GM04504 (cell line): ENCODE data around the gene DEGS2.

Experiments used
- DNase-seq: peaks from one replicate; pipeline ENCODE4 v3.0.0-alpha.2; 2012; ENCODE audit warnings: low read depth

Gene DEGS2

DNA sequence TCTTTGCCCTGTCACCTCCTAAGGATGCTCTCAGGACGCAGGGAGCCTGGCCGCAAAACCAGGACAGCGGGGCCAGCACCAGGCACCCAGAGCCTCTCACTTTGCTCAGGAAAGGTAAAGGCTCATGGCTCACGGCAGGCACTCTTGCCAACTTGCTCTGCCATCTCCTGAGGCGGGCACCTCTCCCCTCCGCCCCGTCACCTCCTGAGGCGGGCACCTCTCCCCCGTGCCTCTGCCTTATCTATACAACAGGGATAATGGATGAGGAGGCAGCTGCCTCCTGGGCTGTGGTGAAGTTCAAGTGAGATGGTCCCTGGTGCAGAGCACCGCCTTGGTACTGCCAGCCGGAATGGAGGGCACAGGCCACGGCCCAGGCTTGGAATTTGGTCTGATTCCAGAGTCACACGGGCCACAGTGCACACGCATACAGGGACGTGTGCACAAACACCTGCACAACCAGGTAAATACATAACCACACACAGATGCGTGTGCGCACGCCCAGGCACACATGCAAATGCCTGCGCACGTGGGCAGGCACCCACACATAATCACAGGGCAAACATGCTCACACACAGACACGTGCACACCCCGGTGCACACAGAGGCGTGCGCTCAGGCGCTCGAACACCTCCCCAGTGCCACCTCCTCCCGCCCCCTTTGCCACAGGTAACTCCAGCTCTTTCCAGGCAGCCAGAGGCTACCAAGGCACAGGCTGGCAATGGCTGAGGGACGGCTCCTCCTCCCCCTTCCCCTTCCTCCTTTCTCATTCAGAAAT lies 11.6 kb downstream of the DEGS2 start:
- DNase-seq, result no peak

DNA sequence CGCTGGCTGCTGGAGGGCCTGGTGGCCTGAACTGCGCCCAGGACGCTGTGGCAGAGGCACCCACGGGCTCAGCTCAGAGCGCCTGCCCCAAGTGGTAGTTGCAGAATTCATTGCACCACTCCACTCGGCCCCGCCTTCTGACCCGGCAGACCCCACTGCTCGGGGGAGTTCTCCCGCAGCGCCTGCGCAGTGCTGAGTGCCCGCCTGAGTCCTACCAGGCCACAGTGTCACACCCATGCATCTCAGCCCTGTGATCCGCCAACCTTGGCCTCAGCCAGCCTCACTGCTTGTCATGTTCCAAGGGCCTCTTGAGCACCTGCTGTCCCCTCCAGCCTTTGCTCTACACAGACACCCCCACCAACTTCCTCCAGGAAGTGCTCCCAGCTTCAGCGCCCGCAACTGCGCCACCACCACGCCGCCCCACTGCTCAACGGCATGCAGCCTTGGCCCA lies 12.2 kb downstream of the DEGS2 start:
- no peak for DNase-seq

DNA sequence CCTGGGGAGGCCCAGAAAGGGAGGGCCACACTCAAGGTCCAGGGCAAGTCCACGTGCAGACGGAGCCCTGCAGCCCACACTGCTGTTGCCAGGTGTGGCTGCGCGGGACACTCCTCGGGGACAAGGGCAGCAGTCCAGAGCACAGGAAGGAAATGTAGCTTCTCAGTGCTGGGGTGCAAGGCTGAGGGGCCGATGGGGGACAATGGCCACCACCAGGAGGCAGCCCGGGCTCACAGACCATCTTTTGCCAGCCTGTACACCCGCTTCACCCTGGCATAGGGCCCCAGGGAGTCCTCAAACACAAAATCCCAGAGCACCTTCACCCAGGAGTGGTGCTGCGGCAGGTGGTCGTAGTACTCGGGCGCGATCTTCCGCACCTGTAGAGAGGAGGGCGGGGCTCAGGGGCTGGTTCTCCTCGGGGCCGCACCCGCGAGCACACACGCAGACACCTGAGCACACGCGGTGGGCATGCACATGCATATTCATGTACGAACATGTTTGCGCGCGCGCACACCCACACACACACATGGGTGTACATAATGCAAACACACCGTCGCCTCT lies 12.8 kb downstream of the DEGS2 start:
- no peak for DNase-seq

DNA sequence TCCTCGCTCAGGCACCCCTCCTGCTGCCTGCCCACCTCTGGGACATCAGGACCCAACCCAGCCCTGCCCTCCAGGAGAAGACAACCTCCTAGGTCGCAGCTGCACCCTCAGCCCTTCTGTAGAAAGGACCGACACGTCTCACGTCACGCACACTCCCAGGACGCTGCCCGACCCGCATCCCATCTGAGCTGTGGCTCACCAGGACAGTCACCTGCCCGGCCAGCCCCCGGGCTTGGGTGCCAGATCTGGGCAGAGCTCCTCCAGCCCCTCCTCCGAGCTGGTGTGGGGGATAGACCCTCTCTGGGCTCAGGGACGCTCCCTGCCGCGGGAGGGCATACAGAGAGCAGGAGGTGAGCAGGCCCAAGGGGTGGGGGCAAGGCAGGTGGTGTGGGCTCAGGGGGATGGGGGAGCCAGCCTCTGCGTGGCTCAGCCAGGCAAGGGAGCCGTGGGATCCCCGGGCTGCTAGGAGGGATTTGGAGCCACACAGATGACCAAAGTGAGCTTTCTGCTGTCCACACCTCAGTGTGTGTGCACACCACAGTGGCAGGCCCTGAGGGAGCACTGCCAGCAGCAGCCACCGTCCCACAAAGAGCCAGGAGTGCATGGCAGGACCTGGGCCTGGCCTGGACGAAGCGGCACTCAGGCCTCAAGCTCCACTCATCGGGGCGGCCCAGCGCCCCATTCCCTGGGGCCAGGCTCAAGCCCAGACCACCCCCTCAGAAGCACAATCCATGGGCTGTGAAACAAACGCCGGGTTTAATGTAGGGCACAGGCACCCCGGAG lies 13.6 kb downstream of the DEGS2 start:
- no peak for DNase-seq

DNA sequence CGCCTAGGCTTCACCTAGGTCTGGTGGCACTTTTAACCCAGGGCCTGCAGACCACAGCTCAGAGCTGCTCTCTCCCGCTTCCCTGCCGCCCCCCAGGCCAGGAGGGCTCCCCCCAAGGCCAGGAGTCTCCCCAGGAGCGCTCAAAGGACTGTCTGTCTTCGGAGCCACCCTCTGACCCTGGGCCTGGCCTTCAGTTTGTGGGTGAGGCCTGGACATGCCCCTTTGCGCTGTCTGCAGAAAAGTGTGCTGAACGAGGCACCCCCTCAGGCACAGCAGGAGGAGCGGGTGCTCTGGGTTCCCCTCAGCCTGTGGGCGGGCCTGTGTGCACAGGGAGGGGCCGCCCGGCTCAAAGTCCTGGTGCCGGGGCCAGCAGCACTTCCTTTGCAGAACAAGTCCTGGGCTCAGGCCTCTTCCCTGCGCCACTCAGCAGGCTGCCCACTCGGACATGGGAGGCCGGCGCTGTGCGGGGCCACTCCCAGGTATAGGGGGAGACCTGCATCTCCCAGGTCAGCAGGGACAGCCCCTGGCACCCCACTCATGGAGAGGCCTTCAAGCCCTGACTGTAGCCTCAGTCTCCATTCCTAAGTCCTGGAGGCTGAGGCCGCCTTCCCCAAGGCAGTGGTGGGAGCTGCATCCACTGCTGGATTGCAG lies 14.3 kb downstream of the DEGS2 start:
- DNase-seq, result no peak

DNA sequence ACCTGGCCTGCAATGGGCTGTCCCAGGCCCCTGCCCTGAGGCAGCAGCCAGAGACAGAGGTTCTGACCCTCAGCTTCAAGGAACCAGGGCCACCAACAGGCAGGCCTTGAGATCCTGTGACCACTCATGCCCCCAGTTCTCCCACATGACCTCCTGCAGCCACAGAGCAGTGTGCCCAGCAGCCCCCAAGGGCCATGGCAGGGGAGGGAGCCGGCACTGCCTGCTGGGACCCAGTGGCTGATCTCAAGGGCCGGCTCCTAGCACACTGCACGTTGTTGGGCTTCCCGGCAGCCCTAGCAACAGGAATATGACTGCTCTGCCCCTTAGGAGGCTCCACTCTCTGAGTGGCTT lies 14.8 kb downstream of the DEGS2 start:
- no peak for DNase-seq

DNA sequence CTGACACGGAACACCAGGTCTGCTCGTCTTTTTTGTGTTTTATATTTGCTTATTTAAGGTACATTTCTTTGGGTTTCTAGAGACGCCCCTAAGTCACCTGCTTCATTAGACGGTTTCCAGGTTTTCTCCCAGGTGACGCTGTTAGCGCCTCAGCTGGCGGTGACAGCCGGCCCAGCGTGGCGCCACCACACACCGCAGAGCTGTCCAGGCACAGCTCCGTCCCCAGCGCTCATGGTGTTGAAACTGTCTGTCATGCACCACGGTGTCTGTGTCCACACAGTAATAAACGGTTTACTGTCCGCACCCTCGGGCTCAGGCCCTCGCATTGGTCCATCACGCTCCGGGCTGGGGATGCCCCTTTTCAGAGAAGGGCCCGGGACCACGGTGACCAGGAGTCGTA lies 15.5 kb downstream of the DEGS2 start:
- DNase-seq, result no peak

DNA sequence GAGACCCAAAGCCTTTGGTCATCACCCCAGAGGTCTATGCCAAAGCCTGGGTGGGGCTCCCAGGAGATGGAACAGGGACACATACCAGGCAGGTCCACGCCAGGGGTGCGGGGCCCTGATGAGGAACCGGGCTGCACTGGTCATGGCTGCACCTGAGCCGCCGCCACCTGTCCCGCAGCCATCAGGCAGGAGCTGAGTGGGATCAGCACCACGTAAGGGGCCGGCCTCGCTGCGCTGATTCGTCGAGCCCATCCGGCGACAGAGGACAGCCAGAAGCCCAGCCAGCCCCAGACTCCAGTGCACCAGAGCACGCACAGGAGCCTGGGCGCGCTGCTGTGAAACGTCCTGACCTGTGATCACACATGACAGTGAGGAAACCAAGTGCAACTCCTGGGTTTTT lies 15.9 kb downstream of the DEGS2 start:
- no peak for DNase-seq

DNA sequence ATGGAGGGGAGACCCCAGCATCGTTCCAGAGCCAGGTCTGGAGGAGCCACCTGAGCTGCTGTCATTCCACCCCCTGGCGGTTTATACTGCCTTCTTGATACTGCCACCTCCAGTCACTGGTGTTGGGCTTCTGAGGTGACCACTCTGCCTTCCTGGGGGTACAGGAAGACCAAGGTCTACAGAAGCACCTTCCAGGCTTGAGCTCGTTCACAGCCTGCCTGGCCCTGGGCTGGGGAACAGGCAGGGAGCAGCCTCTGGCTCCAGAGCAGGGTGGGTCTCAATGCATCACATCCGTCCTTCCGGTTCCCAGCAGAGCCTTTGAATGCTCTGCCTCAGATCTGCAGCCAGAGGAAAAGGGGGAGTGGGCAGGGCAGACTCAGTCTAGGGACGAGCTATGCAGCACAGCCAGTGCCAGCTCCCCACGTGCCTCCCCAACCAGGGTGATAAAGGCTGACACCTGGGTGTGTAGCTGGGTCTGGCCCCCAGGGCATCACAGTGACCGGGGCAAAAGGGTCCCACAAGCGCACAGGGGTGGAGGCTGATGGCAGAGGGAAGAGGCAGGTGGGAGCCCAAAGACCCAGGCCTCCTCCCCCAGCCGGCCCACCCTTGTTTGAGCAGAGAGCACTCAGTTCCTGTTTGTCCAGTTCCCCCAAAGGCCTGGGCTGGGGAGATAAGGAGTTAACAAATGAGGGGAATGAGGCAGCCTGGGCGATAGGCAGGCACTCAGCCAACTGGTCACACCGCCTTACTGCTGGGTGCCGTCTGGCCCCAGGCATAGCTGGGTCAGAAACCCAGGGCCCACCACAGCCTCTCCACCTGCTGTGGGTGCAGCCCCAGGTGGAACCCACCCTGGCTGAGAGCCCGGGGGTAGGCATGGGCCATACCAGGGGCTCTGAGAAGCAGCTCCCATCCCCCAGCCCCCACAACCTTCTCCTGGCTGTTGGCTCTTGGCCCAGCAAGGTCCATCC lies 17.1 kb downstream of the DEGS2 start:
- no peak for DNase-seq

DNA sequence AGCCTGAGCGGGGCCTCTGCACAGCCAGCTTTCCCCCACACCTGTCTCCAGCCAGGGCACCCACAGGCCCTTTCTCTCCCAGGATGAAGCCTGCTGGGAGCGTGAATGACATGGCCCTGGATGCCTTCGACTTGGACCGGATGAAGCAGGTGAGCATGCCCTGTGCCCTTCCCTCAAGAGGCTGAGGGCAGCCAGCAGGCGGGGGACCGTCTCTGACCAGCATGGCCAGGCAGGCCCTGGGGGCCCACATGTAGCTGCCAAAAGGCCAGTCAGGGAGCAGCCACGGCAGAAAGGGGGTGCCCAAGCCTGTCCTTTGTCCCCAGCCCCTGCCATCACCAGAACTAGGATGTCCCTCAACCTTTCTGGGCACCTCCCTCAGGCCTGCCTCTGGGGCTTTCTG lies 18.3 kb downstream of the DEGS2 start:
- no peak for DNase-seq

DNA sequence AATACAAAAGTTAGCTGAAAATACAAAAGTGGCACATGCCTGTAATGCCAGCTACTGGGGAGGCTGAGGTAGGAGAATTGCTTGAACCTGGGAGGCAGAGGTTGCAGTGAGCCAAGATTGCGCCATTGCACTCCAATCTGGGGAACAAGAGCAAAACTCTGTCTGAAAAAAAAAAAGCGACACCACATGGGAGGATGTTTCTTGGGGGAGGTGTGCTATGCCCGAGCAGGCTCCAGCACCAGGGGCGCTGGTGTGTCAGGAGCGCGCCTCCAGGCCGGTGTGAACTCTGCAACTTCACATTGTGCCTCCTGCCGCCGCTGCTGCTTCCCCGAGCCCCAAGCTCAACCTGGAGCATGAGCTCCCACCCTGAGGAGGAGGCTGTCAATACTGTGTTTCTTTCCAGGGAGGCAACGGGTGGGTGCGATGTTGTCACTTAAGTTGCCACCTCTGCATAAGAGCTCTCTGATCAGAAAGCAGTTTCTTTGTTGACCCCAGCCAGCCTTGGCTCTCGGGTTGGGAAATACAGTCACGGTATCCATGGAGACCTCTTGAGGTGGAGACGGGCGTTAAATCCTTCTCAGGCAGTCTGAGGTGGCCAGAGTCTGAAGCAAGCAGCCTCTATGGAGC lies 18.9 kb downstream of the DEGS2 start:
- no peak for DNase-seq

DNA sequence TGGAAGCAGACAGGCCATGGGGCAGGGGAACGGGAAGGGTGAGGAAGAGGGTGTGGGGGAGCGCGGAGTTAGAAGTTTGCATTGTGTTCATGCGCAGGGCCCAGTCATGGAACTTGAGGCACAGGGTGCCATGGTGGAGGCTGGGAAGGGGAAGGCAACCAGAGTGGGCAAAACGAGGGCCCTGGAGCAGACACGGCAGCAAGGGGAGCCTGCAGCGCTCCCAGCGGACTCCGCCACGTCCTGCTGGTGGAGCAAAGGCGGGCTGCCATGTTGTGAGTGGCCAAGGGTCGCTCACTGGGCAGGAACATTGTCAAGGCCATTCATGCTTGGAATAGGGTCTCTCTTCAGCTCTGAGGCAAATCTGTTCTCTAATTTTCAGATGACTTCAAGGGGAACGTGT lies 20.5 kb downstream of the DEGS2 start:
- no peak for DNase-seq

DNA sequence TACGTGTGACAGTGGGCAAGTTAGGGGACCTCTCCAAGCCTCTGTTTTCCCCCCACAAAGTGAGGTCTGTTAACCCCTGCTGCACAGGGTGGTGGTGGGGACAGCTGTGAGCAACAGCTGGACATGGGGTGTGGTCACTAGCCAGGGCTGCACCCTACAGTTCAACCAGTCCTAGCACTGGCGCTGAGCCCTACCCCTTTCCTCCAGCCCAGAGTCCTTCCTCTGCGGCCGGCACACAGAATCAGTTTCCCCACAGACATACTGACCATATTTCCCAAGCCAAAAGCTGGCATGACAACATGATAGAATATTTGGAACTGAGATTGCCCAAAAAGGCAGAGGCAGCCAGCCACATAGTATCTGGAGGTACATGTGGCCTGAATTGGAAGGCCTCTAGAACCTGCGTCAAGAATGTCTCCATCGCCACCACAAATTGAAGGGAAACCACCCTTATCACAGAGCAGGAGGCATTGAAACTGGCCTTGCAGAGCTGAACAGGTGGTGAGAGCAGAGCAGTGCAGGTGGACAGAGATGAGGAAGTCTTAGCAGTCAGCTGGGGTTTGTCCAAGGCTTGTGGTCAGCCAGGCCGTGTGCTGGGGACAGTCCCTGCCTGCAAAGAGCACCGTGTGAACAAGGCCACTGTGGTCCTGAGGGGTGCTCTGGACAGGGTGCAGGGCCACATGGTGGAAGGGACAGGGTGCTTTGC lies 21.2 kb downstream of the DEGS2 start:
- no peak for DNase-seq

DNA sequence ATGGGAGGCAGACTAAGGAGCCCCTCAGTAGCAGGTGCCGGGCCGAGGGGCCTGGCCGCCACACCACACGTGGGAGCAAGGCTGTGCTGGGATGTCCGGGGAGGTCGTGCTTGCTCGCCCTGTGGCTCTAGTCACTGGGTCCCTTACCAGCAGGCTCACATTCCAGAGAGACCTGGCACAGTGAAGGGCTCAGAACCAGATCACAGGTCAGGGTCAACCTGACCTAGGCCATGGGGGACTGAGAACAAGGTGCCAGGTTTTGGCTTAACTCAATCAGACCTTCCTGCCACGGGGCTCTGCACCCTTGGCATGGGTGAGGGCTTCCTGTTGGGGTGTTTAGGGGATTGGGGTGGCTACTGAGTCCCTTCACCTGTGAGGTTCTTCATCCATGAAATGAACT lies 22.3 kb downstream of the DEGS2 start:
- no peak for DNase-seq

DNA sequence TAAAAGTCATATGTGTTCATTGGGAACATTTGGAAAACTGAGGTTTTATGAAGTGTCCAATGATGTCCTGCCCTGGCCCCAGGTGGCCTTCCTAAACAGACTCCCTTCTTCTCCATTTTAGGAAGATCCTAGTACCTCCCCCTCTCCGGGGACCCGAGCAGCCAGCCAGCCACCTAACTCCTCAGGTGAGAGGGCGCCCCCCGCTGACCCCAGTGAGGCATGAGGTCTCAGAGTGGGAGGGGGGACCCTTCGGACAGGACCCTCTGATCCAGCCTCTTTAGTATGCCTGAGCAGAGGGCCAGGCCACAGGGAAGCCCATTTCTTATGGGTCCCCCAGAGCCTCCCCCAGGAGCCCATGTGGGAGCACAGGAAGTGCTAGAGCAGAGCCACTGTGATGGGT lies 23.7 kb downstream of the DEGS2 start:
- DNase-seq, result no peak

DNA sequence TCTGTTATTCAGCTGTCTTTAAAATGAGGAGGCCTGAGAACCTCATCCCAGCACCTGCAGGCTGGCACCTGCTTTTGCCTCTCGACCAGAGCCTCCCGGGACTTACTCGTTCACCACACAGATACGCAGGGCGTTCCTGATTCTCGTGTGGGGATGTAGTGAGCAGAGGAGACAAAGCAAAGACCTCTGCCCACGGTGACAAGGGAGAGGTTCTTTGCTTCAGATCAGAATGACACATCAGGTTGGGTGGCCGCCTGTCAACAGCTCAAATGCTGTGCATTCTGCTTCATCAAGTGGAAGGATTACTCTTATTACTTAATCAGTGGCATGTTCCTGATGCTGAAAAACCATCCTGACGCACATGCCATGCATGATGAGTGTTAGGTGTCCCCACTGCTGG lies 24.4 kb downstream of the DEGS2 start:
- no peak for DNase-seq

DNA sequence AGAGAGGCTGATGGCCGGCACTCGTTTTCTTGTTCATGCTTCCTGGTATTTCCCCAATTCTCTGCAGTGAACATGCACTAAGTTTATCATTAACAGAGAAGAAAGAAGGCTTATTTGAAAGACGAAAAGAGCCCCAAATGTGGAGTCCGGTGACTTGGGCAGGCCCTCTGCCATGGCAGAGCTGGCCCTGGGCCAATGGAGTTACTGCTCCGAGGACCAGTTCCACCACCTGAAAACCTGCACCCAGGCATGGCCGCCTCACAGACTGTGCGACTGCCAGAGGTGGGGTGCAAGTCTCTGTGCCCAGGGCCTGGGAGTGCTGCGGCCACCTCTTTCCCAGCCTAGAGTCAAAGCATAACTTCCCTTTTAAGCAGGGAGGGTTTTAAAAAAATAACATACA lies 24.9 kb downstream of the DEGS2 start:
- DNase-seq, result no peak

DNA sequence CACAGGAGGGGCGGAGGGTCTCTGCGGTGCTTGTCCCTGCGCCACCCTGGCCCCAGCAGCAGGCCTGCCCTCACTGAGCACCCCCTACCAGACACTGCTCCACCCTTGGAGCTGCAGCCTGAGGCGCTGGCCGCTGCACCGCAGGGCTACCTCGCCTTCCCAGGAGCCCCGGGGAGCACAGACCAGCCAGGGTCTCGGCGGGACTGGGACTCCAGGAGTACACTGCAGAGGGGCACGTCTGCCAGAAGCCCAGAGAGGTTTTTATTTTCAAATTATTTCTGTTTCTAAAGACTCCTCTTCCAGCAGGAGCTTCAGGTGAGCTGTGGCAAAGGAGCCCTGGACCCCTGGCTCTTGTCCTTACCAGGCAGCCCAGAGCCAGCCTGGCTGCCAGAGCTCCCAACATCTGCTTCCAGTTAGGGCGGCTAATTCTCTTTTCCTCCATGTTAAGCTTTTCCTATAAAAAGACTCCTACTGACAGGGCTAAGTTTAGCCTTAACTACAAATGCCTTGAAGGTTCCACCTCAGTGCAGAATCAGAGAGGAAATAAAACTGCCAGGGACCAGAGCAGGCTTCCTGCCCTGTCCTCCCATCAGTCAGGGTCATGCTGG lies 26.4 kb downstream of the DEGS2 start:
- no peak for DNase-seq

DNA sequence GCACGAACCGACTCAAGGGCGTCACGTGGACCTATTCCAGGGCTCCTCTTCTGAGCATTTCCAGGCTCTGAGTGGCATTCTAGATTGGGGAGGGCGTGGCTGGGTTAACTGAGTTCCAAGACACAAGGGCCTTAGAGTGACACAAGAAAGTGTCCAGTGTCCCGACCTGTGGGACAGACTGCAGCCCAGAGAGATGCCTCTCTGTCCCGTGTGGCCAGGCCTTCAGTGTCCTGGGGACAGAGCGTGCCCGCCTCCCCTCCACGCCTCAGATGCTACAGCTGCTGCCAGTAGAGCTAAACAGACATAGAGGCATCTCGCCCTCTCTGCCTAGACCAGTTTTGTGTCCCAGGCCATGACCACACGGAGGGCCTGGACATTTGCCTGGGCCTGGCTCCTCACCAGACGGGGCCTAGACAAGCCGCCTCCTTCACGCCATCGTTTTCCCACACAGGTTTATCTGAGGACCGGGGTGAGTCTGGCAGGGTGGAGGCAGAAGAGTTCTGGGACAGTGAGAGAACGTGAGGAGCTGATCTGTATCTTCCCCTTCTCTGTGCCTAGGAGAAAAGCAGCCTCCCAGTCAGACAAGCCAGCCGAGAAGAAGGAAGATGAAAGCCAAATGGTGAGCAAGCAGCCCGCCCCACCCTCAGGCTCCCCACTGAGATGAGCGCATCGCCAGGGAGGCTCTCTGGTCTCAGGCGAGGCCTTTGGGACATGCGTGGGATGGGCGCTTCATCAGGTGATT lies 27.1 kb downstream of the DEGS2 start:
- peak; percentile 66 for DNase-seq
